Liver (tissue), 9 donors: ENCODE data around the gene DMRTB1. TPM values are rescaled to one million over a fixed set of nuclear protein-coding genes. Genes with fewer than 3 reads are reported as not detected.

ENCODE experiments used
- DNase-seq: peaks from one replicate; pipeline ENCODE4 v3.0.0-alpha.2; 2017; ENCODE audit warnings: low spot score
- H3K27ac ChIP-seq, 2 donors: one replicate each; pipeline ENCODE4 v1.7.0; 2013; ENCODE audit warnings: inconsistent platforms in 2 of 2, low read length in 2 of 2, control low read depth in 1 of 2, low read depth in 1 of 2, mild to moderate bottlenecking in 1 of 2
- H3K27me3 ChIP-seq, 4 donors: one replicate each; pipeline versions ENCODE4 v1.6.1 to v1.7.0; 2013; ENCODE audit warnings: low read length in 3 of 4, inconsistent platforms in 1 of 4, mild to moderate bottlenecking in 1 of 4, moderate library complexity in 1 of 4; ENCODE audit not compliant: control insufficient read depth in 4 of 4, insufficient read depth in 4 of 4
- H3K36me3 ChIP-seq, 4 donors: one replicate each; pipeline versions ENCODE4 v1.6.1 to v1.7.0; 2013; ENCODE audit warnings: low read length in 3 of 4, mild to moderate bottlenecking in 3 of 4, low read depth in 1 of 4, moderate library complexity in 1 of 4; ENCODE audit not compliant: control insufficient read depth in 4 of 4, insufficient read depth in 3 of 4
- H3K4me1 ChIP-seq, 4 donors: one replicate each; pipeline versions ENCODE4 v1.6.1 to v1.7.0; 2013; ENCODE audit warnings: low read length in 3 of 4, mild to moderate bottlenecking in 3 of 4, moderate library complexity in 1 of 4; ENCODE audit not compliant: control insufficient read depth in 4 of 4, insufficient read depth in 4 of 4
- H3K4me3 ChIP-seq, 3 donors: one replicate each; pipeline versions ENCODE4 v1.6.1 to v1.7.0; 2013; ENCODE audit warnings: low read length in 3 of 3, control low read depth in 1 of 3, low read depth in 1 of 3, mild to moderate bottlenecking in 1 of 3
- H3K9ac ChIP-seq, 2 donors: one replicate each; pipeline ENCODE4 v1.7.0; 2013; ENCODE audit warnings: low read length in 2 of 2, mild to moderate bottlenecking in 2 of 2, moderate library complexity in 2 of 2, control low read depth in 1 of 2, low read depth in 1 of 2
- H3K9me3 ChIP-seq, 4 donors: one replicate each; pipeline versions ENCODE4 v1.6.1 to v1.7.0; 2013; ENCODE audit warnings: low read length in 3 of 4; ENCODE audit not compliant: control insufficient read depth in 4 of 4
- ATF3 ChIP-seq: IDR thresholded peaks from 2 replicates; pipeline ENCODE4 v1.6.1; 2016; ENCODE audit warnings: antibody characterized with exemption
- FOXA1 ChIP-seq: IDR thresholded peaks from 2 replicates; pipeline ENCODE4 v1.6.1; 2016; ENCODE audit warnings: antibody characterized with exemption
- GABPA ChIP-seq, 2 donors: IDR thresholded peaks in 1 of 2; conservative IDR thresholded peaks in 1 of 2; 2 replicates each; pipeline ENCODE4 v1.6.1; 2016; ENCODE audit warnings: antibody characterized with exemption in 2 of 2, mild to moderate bottlenecking in 1 of 2, moderate library complexity in 1 of 2
- HNF4A ChIP-seq, 2 donors: conservative IDR thresholded peaks; 2 replicates each; pipeline ENCODE4 v1.6.1; 2016; ENCODE audit warnings: antibody characterized with exemption in 2 of 2, mild to moderate bottlenecking in 2 of 2
- JUND ChIP-seq, 2 donors: IDR thresholded peaks; 2 replicates each; pipeline ENCODE4 v1.6.1; 2016; ENCODE audit warnings: antibody characterized with exemption in 2 of 2
- RAD21 ChIP-seq, 2 donors: IDR thresholded peaks; 2 replicates each; pipeline ENCODE4 v1.6.1; 2016; ENCODE audit warnings: antibody characterized with exemption in 2 of 2, mild to moderate bottlenecking in 2 of 2
- REST ChIP-seq: IDR thresholded peaks from 2 replicates; pipeline ENCODE4 v1.6.1; 2016; ENCODE audit warnings: antibody characterized with exemption, mild to moderate bottlenecking
- SP1 ChIP-seq: IDR thresholded peaks from 2 replicates; pipeline ENCODE4 v1.6.1; 2018; ENCODE audit warnings: antibody characterized with exemption, mild to moderate bottlenecking
- TAF1 ChIP-seq: conservative IDR thresholded peaks from 2 replicates; pipeline ENCODE4 v1.6.1; 2016; ENCODE audit warnings: antibody characterized with exemption, mild to moderate bottlenecking
- YY1 ChIP-seq: IDR thresholded peaks from 2 replicates; pipeline ENCODE4 v1.6.1; 2016; ENCODE audit warnings: antibody characterized with exemption, mild to moderate bottlenecking
- ZBTB33 ChIP-seq: IDR thresholded peaks from 2 replicates; pipeline ENCODE4 v1.6.1; 2016; ENCODE audit warnings: antibody characterized with exemption
- WGBS: extraction: QIAGEN DNeasy Blood & Tissue Kit; methylation state at CpG from one replicate; pipeline ENCODE4 v1.1.7; 2013; 5-methylcytosine and 5-hydroxymethylcytosine counted together
- polyA plus RNA-seq, 2 donors: library from polyadenylated mRNA; stranded (reverse) in 1 of 2; unstranded in 1 of 2; fragments of 200-250 nt in 1 of 2; fragments of >200 nt in 1 of 2; fragmentation: Nextera tagmentation in 1 of 2; extraction: Ambion mirVana in 1 of 2; gene quantifications; one replicate each; pipeline versions ENCODE4 v1.2.1 to v1.2.3, GENCODE V29; 2013 to 2015
- total RNA-seq, 2 donors: library from RNA; depleted of rRNA; stranded (reverse); fragments of >200 nt; gene quantifications; one replicate each; pipeline ENCODE4 v1.2.3, GENCODE V29; 2014
- TF ChIP-seq, protein P1 (sequence below): IDR thresholded peaks from 2 replicates; pipeline ENCODE4 v1.6.1; 2016; ENCODE audit warnings: antibody characterized with exemption
- TF ChIP-seq, protein P2 (sequence below): fragments of 150-350 bp; IDR thresholded peaks from 2 replicates; pipeline ENCODE4 v1.5.1; 2017; ENCODE audit warnings: improper control_type of control experiment, low read depth, low read length; ENCODE audit not compliant: missing input control
- donor health status: healthy.
- donor health status: healthy.
- donor health status: healthy.
- donor health status: healthy.
- donor health status: healthy.

DMRTB1 gene
- total and polyA plus RNA-seq, 4 donors = not detected

- no peak for TF ChIP-seq ATF3
- Histone ChIP-seq H3K27ac (no peak overlapping the region), H3K9ac (no peak overlapping the region), H3K4me3 (no peak overlapping the region), H3K36me3 (no peaks in the 10 kb centered on the region), H3K4me1 (no peaks in the 10 kb centered on the region), H3K9me3 (no peaks in the 10 kb centered on the region), H3K27me3 (no peaks in the 10 kb centered on the region)
- 96% methylated on average over 9 of the region's 9 CpGs for WGBS
- DNase-seq = no peak
Observed at GRCh38 chr1:53471000-53471399, 11.8 kb downstream of the DMRTB1 start.

DNA sequence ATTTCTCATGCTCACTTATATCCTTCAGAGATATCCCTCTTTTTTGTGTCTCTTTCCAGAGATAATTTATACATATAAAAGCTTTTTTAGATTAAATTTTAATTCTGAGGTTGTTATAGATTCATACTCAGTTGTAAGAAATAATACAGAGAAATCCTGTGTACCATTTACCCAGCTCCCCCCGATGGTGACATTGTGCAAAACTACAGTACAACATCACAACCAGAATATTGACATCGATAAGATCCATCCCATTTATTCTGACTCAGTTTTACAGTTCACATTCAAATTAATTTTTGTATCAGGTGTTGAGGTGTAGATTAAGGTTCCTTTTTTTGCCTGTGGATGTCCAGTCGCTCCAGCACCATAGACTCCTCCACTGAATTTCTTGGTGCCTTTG, 14.3 kb downstream of the DMRTB1 start:
- TF ChIP-seq HNF4A (conservative IDR thresholded peaks at IDR 0.05) = no peak
- TF ChIP-seq, protein P1, sequence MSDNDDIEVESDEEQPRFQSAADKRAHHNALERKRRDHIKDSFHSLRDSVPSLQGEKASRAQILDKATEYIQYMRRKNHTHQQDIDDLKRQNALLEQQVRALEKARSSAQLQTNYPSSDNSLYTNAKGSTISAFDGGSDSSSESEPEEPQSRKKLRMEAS = no peak
- TF ChIP-seq FOXA1 = no peak
- no peak for TF ChIP-seq JUND (IDR thresholded peaks at IDR 0.05)
- TF ChIP-seq YY1 = no peak
- no peak for TF ChIP-seq TAF1
- TF ChIP-seq GABPA (IDR thresholded peaks at IDR 0.05 in 1 of 2, conservative IDR thresholded peaks at IDR 0.05 in 1 of 2) = no peak
- TF ChIP-seq ATF3 = no peak
- no peak for TF ChIP-seq REST
- TF ChIP-seq, protein P2, sequence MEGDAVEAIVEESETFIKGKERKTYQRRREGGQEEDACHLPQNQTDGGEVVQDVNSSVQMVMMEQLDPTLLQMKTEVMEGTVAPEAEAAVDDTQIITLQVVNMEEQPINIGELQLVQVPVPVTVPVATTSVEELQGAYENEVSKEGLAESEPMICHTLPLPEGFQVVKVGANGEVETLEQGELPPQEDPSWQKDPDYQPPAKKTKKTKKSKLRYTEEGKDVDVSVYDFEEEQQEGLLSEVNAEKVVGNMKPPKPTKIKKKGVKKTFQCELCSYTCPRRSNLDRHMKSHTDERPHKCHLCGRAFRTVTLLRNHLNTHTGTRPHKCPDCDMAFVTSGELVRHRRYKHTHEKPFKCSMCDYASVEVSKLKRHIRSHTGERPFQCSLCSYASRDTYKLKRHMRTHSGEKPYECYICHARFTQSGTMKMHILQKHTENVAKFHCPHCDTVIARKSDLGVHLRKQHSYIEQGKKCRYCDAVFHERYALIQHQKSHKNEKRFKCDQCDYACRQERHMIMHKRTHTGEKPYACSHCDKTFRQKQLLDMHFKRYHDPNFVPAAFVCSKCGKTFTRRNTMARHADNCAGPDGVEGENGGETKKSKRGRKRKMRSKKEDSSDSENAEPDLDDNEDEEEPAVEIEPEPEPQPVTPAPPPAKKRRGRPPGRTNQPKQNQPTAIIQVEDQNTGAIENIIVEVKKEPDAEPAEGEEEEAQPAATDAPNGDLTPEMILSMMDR = no peak
- TF ChIP-seq RAD21 (IDR thresholded peaks at IDR 0.05) = no peak
- TF ChIP-seq SP1 = no peak
- no peak for TF ChIP-seq ZBTB33
- H3K27me3 ChIP-seq = peaks cover 0 to 2% (median 0%) of the 10 kb centered on the region in 4 donors
- WGBS = 81% methylated on average over 3 of the region's 3 CpGs
- DNase-seq = no peak
- H3K36me3 ChIP-seq = no peaks in the 10 kb centered on the region
- no peak overlapping the region for H3K4me3 ChIP-seq
- H3K9ac ChIP-seq = no peak overlapping the region
- no peaks in the 10 kb centered on the region for H3K9me3 ChIP-seq
- no peak overlapping the region for H3K27ac ChIP-seq
- no peaks in the 10 kb centered on the region for H3K4me1 ChIP-seq
